Ovary (tissue), 3 donors: ENCODE data around the gene GALNT13.

Source experiments
- CTCF ChIP-seq, 3 donors: fragments of 450-650 bp in 2 of 3; fragments of 200-600 bp in 1 of 3; IDR thresholded peaks; one replicate each; pipeline versions ENCODE4 v1.5.1 to v1.8.0; 2016 to 2022; ENCODE audit warnings: antibody characterized with exemption in 3 of 3, mild to moderate bottlenecking in 1 of 3
- EP300 ChIP-seq: sonication (generic); formaldehyde crosslinking; IDR thresholded peaks from one replicate; pipeline ENCODE4 v1.6.1; 2017; ENCODE audit warnings: antibody characterized with exemption
- POLR2A ChIP-seq: fragments of 450-650 bp; IDR thresholded peaks from one replicate; pipeline ENCODE4 v1.6.1; 2017; ENCODE audit warnings: antibody characterized with exemption, mild to moderate bottlenecking, moderate library complexity
- donor health status: DM: no; HTN: no; CAD: no.

GRCh38 chr2:154439156-154439555 lies 567.4 kb downstream of the GALNT13 start:
- TF ChIP-seq POLR2A = no peak
- TF ChIP-seq CTCF (IDR thresholded peaks at IDR 0.05) = no peak
- no peak for TF ChIP-seq EP300
